ENCODE results near the gene HNRNPL.
"Not testable (repeated sequence)": the region's sequence is repeated elsewhere in the genome, so short reads cannot be mapped to it uniquely, and the experiment has no call there.

HNRNPL gene

GRCh38 chr19:38825936-38826335 lies 23.9 kb downstream of the HNRNPL start:
- DNase-seq = not testable (repeated sequence)

DNA sequence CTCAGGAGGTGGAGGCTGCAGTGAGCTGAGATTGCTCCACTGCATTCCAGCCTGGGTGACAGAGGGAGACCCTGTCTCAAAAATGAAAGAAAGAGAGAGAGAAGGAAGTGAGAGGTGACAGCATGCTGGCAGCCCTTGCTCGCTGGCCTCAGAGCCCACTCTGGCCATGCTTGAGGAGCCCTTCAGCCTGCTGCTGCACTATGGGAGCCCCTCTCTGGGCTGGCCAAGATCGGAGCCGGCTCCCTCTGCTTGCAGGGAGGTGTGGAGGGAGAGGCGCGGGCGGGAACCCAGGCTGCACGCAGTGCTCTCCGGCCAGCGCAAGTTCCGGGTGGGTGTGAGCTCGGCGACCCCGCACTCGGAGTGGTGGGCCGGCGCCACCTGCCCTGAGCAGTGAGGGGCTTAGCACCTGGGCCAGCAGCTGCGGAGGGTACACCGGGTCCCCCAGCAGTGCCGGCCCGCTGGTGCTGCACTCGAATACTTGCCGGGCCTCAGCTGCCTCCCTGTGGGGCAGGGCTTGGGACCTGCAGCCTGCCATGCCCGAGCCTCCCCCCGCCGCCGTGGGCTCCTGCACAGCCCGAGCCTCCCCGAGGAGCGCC lies 28.5 kb downstream of the HNRNPL start:
- not testable (repeated sequence) for DNase-seq

GRCh38 chr19:38819231-38819920 lies 30.4 kb downstream of the HNRNPL start:
- DNase-seq = no peak

DNA sequence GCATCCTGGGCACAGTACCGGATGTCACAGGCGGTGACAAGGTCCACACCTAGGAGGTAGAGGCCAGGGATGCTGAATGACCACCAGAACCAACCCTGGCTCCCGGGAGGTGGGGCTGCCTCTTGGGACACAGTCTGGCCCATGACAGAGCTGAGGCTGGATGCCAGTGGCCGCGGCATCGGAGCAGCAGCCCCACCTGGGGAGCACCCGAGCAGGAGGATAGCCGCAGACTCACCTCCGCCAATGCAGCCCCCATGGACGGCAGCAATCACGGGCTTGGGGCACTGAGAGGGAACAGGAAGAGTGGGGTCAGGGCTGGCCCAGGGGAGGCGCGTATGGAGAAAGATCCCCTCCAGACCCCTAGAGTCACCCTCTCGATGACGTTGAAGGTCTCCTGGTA lies 32.7 kb downstream of the HNRNPL start:
- DNase-seq = no peak

GRCh38 chr19:38816131-38816750 lies 33.5 kb downstream of the HNRNPL start:
- DNase-seq = no peak

DNA sequence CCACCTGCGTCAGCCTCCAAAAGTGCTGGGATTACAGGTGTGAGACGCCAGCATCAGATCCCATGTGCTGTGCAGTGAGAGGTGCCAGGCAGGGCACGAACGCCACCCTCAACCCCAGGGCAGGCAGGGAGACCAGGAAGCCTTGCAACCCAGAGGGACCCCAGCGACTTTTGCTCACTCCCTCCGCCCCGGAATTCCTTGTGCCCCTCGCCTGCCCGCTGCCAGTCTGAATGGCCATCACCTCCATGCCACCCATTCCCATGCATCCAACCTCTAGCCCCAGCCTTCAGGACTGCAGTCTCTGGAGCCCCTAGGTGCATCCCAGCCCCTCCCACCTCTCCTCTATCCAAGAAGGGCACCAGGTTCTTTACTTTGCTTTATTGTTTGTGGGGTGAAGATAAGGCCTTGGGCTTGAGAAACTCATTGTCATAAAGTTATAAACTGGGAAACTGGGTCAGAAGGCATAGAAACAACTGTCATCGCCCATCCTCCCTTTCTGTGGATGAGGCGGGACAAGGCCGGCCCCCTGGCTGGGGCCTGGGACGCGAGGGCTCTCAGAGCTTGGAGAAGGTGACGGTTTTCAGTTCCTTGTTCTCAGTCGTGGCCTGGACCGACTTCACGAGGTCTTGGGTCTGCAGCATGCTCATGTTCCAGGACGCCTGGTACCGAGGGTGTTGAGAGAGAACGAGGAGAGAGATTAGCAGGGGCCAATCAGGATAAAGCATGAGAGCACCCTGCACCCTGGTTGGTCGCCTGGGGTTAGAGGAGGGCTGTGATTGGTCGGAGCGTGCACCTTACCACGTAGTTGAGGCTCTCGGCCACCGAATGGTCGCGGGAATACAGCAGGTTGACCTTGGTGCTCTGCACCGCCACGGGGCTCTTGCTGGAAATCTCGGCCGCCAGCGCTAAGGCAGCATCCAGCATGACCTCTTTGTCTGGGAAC lies 34.5 kb downstream of the HNRNPL start:
- DNase-seq = no peak

DNA sequence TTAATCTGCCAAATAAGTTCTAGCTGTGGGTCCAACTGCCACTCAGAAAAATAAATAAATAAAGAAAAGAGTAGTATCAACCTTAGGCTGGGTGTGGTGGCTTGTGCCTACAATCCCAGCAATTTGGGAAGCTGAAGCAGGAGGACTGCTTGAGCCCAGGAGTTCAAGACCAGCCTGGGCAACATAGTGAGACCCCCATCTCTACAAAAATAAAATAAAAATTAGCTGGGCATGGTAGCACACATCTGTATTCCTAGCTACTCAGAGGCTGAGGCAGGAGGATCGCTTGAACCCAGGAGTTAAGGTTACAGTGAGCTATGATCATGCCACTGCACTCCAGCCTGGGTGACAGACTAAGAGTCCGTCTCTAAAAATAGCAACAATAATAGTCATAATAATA lies 35.9 kb downstream of the HNRNPL start:
- not testable (repeated sequence) for DNase-seq

GRCh38 chr19:38813323-38813722 lies 36.5 kb downstream of the HNRNPL start:
- DNase-seq = no peak

DNA sequence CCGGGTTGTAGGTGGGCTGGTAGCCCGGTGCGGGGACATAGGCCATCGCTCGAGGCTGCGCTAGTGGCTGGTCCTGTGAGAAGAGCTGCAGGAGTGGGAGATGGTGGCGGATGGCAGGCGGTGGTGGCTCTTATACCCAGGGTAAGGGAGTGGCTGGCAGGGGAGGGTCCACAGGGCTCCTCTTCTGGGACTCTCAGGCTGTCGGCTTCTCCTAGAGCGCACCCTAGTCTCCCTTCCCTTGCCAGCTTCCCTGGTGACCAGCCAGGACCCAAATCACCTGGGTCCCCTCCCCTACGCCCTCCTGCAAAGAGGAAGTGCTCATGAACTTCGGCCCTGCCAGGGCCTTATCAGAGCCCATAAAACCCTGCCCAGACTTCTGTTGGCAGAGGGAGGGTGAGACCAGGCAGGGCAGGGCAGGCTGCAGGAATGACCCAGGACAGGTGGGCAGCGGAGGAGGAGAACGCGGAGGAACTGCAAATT lies 36.9 kb downstream of the HNRNPL start, which contains the start of gene LGALS4:
Gene LGALS4 (minus strand): TSS at position 105 of the 480 bp plus-strand sequence. CDS start 59 bp downstream, at position 46.
- no peak for DNase-seq

DNA sequence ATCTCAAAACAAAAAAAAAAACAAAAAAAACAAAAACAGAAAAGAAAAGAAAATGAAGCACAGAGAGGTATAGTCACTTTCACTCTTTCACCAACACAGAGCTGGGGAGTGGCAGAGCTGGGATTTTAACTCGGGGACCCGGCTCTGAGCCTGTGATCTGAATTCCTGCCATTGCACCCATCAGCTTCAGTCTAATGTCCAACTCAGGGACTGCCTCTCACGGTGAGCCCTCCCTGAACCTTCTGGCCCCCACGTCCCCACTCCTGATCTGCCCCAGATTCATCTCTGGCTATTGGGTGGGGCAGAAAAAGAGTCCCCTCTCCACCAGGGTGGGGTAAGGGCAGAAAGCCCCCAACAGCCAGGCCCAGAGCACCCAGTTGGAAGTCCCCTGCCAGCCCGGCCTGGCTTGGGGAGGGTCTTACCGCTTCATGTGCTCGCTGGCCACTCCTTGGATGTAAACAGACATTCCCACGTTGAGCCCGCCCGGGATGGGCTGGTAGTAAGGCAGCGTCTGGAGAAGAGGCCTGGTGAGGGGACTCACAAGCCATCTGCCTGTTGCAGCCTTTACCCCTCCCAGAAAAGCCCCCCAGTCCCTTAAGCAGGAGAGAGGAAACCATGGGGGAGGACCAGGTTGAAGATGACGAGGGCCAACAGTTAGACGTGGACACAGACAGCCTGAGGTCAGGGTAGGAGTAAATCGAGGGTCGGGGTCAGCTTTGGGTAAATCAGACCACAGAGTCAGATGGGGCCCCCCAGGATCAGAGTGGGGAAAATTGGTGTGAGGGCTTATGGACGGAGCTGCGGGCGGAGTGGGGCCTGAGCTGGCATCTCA lies 37.6 kb downstream of the HNRNPL start:
- DNase-seq = no peak

DNA sequence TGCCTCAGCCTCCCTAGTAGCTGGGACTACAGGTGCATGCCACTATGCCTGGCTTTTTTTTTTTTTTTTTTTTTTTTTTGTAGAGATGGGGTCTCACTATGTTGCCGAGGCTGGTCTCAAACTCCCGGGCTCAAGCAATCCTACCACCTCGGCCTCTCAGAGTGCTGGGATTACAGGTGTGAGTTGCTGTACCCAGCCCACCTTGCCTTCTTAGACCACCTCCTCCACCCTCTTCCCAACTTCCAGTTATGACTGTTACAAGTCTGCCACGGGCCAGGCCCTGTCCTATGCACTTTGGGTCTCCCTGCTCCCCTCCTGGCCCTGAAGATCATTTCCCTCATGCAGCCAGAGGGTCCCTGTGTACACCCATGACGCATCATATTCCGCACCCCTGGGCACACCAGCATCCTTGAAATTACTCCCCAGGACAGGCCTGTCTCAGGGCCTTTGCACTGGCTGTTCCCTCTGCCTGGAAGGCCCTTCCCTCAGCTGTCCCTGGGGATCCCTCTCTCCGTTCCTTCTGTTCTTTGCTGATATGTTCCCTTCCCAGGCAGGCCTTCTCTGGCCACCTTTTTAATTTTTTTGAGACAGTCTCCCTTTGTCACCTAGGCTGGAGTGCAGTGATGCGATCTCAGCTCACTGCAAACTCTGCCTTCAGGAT lies 40.1 kb downstream of the HNRNPL start:
- DNase-seq = no peak

DNA sequence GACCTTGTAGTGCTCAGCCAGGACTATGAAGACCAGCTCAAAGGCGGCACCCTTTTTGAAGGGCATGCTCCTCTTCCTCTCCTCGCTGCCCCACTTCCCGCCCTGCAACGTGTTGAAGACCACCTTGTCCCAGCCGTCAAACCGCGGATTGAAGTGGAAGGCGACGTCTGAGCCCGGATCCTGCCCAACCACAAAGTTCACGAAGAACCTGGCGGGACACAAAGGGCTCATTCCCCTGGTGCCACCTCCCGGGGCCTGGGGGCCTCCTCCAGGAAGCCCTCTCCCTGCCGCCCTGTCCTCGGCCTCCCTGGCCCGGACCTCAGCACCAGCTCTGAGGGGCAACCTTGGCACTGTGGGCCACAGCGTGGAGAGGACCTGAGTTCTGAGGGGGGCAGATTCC lies 41.0 kb downstream of the HNRNPL start:
- DNase-seq = no peak

- DNase-seq = not testable (repeated sequence)
Measured at GRCh38 chr19:38807374-38808098, 42.2 kb downstream of the HNRNPL start.

DNA sequence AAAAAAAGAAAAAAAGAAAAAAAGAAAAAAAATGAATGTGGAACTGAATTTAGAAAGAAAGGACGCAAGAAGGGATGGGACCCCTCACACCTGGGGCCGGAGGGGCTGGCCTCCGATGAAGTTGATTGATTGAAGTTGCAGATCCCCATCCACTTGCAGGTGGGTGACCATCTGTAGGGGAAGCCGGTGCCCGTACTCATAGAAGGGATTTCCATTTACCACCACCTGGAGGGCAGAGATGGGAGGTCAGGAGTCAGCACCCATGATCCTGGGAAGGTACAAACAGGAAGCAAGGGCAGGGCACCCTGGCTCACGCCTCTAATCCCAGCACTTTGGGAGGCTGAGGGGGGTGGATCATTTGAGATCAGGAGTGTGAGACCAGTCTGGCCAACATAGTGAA lies 43.4 kb downstream of the HNRNPL start:
- no peak for DNase-seq

- no peak for DNase-seq
Measured at GRCh38 chr19:38805180-38805579, 44.6 kb downstream of the HNRNPL start.

DNA sequence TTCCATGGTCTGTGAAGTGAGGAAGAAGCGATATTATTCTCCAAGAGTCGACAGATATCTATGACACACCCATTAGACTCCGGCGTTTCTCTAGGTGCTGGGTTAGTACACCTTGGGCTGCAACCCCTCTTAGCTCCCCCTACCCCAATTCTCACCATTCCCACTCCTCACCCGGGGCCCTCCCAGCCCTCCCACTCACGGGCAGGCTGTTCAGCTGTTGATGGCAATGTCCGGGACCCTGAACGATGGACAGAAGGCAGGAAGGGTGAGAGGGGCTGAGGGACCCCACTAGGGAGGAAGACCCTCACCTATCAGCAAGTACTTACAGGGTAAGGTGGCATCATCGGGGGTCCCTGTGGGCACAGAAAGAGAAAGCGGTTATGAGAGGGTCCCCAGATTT lies 46.2 kb downstream of the HNRNPL start:
- DNase-seq = no peak

DNA sequence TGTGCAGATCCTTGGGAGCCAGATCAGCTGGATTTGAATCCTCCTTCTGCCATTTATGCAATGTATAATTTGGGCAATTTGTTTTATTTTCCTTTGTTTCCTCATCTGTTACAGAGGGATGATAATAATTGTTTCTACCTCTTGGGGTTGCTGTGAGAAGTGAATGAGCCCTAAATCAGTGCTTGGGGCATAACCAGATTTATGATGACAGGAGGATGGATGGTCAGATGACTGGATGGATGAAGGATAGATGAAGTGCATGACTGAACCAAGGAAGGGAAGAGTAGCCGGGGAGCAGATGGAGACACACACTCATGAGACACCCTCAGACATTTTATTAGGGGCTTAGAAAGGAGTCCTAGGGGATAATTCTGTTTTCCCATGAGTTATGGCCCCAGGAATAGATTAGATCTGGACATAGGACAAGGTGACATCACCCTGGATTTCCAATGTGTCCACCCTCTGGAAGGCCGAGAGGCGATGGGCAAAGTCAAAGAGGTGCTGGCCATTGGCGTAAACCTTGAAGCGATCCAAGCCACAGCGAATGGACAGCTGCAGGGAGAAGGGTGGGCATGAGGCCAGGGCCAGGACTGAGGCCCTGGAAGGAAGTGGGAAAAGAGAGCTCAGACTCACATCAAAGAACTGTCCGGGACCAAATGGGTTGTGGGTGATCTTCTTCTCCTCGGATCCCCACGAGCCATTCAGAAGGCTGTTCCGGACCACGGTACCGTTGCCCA lies 48.3 kb downstream of the HNRNPL start:
- no peak for DNase-seq

- DNase-seq = no peak
Measured at GRCh38 chr19:38800577-38801347, 49.0 kb downstream of the HNRNPL start.

GRCh38 chr19:38799104-38799503 lies 50.7 kb downstream of the HNRNPL start:
- no peak for DNase-seq
